ENCODE data around the gene SCUBE2.
"Not testable (repeated sequence)": the region's sequence is repeated elsewhere in the genome, so short reads cannot be mapped to it uniquely, and the experiment has no call there.

The SCUBE2 gene

GRCh38 chr11:9039863-9040262, 51.5 kb downstream of the SCUBE2 start:
- no peak for DNase-seq

GRCh38 chr11:9039198-9039597, 52.2 kb downstream of the SCUBE2 start:
- no peak for DNase-seq

DNA sequence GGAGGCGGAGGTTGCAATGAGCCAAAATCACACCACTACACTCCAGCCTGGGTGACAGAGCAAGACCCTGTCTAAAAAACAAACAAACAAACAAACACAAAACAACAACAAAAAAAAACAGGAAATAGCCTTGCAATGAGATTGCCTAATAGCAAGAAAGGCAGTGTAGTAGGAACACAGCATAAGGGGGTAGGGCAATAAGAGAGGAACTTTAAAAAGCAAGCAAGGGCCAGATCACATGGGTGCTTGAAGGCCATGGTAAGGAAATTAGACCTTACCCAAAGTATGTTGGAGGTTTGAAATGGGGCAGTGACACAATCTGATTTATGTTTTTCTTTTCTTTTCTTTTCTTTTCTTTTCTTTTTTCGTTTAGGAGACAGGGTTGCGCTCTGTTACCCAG, 52.9 kb downstream of the SCUBE2 start:
- DNase-seq = no peak

DNA sequence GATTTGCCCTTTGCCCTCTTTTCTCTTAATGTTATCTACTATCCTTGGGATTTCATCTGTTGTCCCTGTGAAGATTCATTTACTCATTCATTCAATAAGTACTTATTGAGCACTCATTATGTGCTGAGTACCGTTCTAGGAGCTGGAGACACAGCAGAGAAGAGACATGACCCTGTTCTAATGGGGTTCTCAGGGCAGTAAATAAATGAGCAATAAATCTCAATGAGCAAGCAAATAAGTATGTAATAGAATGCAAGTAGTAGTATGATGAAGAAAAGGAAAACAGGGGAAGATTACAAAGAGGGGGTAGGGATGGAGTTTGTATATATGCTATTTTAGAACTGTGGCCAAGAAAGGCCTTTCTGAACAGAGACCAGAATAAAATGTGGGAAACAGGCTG, 53.4 kb downstream of the SCUBE2 start:
- no peak for DNase-seq

GRCh38 chr11:9037046-9037780, 54.2 kb downstream of the SCUBE2 start:
- DNase-seq = no peak

DNA sequence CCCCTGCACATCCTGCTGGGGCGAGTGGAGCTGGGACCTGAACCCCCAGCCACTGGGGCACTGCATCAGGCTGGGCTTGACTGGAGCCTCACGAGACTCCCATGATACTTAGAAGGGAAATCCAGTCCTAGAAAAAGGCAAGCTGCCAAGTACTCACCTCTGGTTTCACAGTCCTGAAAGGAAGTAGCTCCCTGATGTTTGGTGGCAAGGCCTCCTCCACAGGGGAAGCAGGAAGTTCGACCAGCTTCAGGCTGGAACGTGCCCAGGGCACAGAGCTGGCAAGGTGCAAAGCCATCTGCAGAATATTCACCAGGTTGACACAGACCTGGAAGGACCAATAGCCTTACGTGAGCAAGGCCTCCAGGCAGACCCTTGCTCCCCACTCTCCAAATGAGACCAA, 60.8 kb downstream of the SCUBE2 start:
- DNase-seq = no peak

DNA sequence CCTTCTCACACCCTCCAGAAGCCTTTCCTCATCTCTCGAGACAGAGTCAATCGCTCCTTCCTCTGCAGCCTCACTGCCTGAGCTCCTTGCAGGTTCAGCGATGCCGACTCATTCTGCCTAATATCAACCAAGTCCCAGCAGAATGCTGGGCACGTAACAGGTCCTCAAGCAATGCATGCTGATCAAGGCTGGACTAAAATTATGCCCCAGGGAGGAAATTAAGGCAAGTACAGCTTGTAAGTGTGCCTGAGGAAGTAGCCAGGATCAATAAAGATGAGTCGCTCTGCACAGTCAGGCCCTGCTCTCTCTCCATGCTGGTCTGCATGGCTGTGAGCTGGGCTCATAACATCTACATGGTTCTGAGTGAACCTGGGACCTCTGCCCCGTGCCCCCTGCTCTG, 62.0 kb downstream of the SCUBE2 start:
- DNase-seq = no peak

DNA sequence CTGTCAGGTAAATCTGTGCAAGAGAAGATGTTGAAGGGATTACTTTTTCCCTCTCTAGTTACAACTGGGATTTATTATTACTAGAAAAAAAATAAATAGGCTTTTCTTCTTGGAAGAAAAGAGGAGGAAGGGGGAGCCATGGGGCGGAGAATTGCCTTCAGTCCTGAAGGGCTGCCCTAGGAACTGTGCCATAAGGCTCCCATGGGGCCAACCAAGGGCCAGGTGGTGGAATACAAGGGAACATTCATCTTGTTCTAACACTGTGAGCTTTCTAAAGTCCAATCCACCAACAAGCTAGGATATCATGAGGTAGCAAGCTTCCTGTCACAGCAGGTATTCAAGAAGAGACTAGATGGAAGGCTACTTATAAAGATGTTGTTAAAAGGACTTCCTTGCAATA, 62.8 kb downstream of the SCUBE2 start:
- no peak for DNase-seq

- DNase-seq = no peak
These were observed 66.1 kb downstream of the SCUBE2 start for GRCh38 chr11:9025101-9025850.

DNA sequence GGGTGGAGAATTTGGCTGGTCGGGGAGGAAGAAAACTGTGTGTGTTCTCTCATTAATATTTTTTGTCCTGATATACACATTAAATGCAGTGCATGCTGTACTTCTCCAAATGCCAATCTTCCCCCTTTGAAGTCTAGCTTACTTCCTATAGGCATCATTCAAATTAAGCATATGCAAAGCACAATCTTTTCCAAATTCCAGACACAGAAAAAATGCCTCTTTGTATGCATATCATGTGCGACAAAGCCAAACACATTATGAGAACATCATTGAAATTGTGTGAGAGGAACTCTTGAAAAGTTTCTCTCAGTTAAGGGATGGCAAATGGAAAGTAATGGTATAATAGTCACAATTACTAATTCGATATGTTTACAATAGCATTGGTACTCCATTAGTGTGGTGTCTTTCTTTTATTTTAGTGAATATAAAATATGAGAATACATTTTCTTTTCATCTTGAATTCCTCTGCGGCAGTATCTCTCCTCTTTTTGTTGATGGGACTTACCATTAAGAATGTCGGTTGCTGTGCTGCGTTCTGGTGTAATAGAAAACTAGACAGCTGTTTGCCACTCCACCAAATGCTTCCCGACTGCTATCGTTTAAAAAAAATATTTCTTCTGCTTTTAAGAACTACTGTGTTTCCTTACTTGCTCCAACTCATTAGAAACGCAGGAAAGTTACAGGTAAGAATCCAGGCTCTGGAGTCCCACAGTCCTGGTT, 68.3 kb downstream of the SCUBE2 start:
- no peak for DNase-seq

- DNase-seq = no peak
These were observed 70.5 kb downstream of the SCUBE2 start for GRCh38 chr11:9020916-9021315.

- no peak for DNase-seq
These were observed 71.5 kb downstream of the SCUBE2 start for GRCh38 chr11:9019861-9020260.

- no peak for DNase-seq
These were observed 73.6 kb downstream of the SCUBE2 start for GRCh38 chr11:9017773-9018172.

DNA sequence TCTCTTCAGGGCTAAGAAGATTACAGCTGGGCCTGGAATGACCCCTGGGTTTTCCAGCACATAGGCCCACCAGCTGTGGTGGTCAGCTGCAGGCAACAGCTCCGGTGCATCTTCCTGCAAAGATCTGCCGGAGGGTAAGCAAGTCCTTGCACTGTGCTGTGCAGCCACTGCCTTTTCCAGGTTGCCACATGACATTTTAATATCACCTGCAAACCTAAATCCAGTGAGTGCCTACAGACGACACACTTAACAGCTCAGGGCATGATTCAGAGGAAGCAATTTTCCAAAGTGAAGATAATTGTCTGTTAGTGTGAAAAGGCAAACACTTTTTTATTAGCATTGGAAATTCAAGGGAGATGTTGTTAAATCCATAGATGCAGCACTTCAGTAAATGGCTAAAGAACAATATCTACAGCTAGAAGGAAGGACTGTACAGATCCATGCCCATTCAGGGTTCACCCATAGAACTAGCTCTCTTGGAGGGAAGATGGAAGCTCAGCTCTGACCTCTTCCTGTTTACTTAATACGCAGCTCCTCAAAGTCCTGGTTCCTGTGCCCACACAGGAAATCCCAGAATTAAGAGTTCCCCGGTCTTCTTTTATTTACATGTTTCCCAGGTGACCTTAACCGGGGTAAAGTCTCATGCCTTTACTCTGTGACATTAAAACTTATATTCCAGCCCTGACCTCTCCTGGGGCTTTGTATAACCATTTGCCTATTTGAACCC, 74.3 kb downstream of the SCUBE2 start:
- no peak for DNase-seq

DNA sequence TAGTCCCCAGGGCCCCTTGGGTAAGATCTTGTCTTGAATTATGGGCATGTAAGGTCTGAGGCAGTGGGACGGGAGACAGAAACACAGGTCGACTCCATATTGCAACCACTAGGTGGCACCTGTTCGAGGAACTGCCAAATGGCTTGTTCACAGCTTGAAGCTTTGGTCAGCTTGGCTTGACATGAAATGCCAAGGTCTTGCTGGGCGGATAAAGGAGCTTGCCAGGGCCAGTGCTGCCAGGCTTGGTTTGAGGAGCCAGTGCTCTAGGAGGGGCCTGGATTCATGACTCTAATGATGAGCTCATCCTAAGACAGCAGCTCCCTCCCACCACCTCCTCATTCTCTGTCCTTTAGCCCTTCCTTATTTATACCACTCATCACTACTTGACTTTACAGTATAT, 75.7 kb downstream of the SCUBE2 start:
- DNase-seq = peak; percentile 13 to 70

DNA sequence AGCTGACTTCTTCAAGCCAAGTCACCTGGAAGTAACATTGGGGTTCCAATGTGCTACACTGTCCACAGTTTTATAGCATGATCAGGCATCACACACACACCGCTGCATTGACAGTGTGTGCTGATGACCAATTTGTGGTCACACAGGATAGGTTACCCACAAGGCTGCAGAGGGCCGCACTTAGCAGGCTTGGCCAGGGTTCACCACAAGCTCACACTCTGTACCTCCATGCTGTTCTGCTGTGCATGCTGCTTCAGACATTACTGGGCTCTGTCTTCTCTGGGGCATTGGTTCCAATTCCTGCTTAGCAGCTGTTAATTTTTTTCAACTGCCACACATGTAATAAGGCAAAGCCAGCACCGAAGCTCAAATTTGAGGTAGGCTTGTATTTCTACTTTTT, 76.6 kb downstream of the SCUBE2 start:
- DNase-seq = no peak

DNA sequence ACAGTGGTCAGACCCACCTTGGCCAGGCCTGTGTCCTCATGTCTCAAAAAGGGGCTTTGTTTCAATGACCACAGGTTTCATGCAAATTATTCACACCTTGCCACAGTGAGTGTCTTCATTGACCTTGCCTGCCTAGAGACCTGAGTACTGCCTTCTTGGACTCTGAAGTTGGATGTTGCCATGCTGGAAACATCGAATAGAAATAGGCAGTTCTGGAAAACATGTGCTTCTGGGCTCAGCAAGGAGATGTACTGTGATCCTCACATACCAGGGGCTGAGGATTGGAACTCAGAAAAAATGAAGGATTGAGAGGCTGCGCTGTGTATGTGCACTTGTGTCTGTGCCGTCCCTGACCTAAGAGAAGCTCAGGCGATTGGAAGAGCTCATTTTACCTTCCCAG, 78.0 kb downstream of the SCUBE2 start:
- DNase-seq = no peak

DNA sequence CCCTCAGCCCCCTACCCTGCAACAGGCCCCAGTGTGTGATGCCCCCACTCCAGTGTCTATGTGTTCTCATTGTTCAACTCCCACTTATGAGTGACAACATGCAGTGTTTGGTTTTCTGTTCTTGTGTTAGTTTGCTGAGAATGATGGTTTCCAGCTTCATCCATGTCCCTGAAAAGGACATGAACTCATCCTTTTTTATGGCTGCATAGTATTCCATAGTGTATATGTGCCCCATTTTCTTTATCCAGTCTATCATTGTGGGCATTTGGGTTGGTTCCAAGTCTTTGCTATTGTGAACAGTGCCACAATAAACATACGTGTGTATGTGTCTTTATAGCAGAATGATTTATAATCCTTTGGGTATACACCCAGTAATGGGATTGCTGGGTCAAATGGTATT, 81.9 kb downstream of the SCUBE2 start:
- DNase-seq = not testable (repeated sequence)

DNA sequence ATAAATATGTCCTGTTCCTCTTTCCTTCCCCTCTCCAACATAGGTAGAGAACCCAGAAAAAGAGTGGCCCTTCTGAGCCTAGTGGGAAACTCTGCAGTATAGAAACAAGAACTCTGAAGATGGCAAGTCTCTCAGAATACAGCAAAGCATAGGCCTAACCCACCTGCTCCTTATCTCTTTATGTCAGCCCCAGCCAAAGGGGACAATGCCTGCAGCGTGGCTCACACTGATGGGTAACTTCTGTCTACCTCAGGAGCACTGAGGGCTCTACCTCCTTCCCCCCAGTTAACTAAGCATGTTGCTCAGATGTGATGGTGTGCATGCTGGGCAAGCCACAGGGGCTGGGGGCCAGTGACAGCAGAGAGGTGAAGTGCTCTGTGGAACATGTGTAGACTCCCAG, 82.7 kb downstream of the SCUBE2 start:
- DNase-seq = no peak

DNA sequence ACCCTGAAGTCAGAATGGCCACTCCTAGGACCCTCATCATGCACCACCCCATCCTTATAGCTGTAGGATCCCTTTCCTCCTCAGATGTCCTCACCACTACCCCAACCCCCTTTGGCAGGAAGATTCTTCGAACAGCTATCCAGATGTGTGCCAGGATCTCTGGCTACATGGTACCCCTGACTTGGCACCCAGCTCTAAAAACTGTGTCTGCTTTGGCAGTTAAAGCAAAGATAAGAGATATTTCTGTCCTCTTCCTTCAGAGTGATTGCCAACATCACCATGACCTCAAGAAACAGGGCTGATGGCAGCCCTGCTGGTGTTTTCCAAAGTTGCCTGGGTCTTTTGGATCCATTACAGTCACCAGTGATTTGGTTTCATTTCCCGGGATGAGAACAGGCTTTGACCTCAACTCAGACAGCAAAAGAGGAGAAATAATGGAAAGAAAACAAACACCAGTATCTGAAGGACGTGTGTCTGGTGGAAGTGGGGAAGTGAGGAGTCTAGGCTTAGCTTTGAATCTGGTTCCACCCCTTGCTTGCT, 83.3 kb downstream of the SCUBE2 start:
- DNase-seq = no peak

DNA sequence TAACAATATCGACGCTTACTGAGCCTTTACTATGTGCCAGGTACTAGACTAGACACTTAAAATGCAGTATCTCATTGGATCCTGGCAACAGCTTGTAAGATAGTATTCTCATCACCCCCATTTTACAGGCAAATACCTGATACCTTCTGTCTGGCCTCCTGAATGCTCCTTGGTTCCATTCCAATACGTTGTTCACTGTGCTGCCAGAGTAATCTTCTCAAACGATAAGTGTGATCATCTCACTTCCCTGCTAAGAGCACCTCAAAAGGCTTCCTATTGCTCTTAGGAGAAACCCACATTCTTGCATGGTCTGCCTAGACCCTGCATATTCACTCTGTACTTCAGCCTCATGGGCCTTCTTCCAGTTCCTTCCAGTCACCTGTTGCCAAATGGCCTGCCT, 86.3 kb downstream of the SCUBE2 start:
- DNase-seq = no peak

DNA sequence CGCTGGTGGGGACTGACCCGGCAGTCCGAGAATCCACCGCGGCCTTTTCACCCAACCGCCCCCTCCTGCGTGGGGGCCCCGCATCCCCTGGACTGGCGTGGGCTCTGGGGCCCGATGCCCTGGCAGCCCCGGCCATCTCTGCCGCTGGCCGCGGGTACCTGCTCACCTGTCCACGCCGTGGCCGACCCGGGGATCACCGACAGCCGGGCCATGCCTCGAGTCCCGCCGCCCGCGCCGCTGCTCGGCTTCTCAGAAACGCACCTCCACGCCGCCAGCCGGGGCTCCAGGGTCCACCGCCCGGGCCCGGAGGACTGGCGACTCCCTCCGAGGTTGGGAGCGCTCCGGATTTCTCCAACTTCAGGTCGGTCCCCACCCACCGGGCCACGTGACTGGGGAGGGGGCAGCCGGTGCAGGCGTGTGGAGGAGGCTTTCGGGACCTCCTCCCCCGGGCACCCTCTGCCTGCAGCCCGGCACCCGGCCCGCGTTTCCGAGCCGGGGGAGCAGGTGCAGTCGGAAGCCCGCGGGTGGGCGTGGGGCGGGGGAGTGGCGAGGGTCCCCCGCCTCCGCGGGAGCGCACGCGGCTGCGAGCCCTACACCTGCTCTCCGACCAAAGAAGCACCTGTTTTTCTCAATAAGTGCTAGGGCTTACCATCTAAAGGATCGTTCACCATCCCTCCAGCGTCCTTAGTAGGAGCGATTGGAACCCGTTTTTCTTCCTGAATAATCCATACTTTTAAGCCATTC, 87.0 kb downstream of the SCUBE2 start:
- DNase-seq = no peak
